Activated naive CD4-positive, alpha-beta T cell treated with anti-CD3 and anti-CD28 coated beads, Interleukin-2, amount 50 U/mL, for 16 hours (primary cell): ENCODE measurements around the gene ERGIC1.
A peak's percentile ranks its signal among the peaks of the same experiment; 100 is the strongest.
"Not testable (repeated sequence)": the region's sequence is repeated elsewhere in the genome, so short reads cannot be mapped to it uniquely, and the experiment has no call there.

ENCODE experiments used
- DNase-seq: peaks from one replicate; pipeline ENCODE4 v3.0.0-alpha.2; 2020

Gene ERGIC1

DNA sequence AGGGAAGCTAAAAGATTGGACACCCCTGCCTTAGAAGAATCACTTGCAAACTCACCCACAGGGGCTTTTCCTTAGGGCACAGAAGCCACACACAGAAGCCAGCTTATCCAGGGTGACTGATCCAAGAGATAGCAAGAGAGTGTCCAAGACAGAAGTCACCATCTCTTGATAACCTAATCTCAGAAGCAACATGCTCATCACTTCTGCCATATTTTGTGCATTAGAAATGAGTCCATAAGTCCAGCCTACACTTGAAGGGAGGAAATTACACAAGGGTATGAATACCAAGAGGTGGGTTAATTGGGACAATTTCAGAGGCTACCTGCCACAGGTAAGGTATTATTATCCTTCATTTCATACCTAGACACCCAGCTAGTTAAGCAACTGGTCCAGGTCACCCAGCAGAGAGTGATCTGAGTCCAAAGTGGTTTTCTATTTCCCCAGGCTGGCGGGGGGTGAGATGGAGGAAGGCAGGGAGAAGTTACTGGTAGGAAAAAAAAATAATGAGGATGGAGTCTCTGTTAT is 3.7 kb upstream of the ERGIC1 start:
- no peak for DNase-seq

GRCh38 chr5:172830876-172831662 is 3.0 kb upstream of the ERGIC1 start:
- no peak for DNase-seq

DNA sequence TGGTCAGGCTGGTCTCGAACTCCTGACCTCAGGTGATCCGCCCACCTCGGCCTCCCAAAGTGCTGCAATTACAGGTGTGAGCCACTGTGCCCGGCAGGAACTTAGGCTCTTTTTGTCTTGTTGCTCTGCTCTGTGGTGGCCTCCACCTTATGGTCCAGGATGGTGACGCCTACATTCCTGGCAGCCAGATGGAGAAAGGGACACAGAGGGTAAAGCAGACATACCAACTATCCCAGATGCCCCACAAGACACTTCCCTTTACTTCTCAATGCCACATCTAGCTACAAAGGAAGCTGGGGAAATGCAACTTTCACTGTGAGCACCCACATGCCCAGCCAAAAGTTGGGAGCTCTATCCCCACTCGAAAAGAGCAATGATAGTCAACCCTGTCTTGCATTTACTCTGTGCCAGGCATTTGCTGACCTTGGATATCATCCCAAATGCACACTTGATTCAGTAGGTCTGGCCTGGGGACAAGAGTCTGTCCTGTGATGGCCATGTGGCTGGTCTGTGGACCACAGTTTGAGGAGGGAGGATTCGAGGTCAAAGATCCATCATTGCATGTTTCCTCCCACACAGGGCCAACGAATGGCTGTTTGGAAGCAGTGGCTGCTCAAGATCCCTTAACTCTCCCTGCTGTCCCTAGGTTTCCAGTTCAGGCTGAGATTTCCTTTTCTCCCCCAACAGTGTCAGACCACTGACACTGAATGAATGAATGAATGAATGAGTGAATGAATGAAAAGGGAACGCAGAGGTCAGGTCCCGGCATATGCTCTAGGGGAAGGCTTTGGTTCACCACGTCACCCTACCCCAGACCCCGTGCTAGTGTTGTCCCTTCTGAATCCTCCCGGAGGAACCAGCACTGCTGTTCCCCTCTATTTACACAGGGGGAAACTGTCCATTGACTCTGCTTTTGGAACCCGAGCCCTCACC is 1.4 kb upstream of the ERGIC1 start:
- DNase-seq, result no peak

DNA sequence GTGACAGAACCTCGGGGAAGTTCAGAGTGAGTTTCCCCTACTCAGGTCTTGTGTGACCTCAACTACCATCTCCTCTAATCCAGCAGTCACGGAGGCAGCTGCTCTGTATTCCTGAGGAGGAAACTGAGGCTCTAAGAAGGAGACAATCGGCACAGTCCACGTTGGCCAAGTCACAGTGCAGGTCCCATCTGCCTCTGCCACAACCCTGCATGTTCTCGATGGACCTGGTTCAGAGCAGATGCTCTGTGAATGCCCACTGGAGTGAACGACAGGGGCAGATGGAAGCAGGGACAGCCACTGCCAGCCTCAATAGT is 722 bp upstream of the ERGIC1 start:
- no peak for DNase-seq

DNA sequence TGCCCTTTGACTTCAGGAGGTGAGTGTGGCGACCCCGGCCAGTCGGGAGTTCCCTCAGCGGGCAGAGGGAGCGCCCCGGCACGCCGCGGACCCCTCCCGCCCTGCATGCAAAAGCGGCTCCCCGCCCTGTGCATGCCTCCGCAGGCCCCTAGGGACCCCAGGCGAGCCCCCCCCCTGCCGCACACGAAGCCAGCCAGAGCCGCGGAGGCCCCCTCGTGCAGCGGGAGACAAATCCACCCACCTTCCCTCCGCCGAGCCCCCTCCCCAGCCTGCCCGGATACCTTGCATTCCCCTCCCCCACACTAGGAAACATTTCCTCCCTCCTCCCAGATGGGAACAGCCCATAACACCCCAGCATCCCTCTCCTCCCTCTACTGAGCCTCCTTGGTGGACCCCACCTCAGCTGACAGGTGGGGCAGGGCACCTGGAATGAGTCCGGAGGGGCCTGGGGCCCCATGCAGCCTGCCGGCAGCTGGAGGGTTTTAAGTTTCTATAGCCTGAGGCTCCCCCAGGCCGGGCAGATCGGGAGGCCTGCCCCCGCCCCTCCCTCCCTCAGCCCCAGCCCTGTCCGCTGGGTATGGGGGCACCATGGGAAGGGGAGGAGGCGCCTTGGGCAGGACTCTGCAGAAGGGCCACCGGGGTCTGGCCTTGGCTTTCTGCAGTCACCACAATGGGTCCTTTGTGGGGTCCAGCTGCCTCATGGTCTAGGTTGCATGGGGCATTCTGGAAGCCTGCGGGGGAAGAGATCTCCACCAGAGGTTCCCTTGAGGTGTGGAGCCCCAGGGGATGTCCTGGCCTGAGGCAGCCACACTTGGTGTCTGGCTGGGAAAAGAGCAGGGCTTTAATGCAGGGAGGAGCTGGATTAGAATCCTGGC is 601 bp downstream of the ERGIC1 start:
- DNase-seq, result peak; percentile 21

DNA sequence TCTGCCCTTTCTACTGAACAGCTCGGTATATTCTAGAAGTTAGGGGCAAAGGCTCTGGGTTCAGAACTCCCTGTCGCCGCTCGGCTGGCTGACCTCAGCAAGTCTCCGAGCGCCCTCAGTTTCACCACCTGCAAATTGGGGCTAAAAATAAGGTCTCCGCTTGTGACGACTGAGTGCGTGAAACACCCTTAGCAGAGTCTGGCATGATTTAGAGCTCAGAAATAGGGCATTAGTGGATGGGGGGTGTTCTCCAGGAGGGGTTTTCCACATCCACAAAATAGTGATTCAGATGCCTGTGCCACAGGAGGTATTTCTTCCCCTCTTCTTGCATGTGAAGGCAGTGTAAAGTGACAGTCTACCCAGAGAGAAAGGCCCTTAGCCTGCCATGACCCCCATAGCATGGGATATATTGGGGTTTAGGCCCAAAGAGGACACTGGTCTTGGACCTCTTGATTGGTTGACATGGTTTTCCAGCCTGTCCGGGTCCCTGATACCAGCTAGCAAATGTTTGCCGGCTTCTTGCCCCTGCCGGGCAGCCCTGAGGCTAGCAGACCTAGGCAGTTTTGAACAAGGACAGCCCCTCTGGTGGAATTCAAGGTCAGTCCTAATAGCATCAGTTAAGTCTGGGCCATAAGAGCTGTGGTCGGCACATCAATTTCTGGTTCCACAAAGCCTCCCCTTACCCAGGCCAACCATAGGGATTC is 1.4 kb downstream of the ERGIC1 start:
- DNase-seq, result no peak

DNA sequence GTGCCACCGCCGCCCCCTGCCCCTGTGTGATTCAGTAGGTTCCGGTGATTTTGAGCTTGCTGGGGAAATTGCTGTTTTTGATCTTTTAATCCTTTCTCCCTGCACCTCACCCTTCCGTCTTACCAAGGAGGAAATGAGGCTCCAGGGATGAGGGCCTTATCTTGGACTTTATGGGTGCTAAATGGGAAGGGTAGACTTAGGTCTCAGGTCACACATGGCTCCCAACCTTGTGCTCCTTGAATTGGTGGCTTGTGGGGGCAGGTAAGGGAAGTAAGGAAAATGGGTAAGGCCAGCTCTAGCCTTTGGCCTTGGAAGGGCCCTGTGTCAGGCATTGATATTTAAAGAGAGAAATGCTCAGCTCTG is 1.9 kb downstream of the ERGIC1 start:
- no peak for DNase-seq

DNA sequence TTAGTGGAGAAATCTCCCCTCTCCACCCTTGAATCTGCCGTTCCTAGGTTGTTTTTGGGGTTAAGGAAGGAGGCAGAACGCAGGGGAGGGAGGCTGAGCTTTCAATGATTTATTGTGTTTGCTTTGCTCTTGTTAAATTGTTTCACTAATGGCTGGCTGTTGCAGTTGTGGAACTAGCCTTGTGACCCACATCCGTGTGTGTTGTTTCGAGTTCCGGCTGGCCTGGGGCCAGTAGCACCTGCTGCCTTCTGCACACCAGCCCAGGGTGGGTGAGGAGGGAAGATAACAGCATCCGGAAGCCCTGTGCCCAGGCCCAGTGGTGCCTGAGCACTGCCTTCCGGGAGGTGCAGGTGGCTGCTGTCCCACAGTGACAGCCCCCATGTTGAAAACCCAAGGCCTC is 3.6 kb downstream of the ERGIC1 start:
- peak; percentile 24 for DNase-seq

GRCh38 chr5:172838151-172838875 is 4.3 kb downstream of the ERGIC1 start:
- DNase-seq, result no peak

DNA sequence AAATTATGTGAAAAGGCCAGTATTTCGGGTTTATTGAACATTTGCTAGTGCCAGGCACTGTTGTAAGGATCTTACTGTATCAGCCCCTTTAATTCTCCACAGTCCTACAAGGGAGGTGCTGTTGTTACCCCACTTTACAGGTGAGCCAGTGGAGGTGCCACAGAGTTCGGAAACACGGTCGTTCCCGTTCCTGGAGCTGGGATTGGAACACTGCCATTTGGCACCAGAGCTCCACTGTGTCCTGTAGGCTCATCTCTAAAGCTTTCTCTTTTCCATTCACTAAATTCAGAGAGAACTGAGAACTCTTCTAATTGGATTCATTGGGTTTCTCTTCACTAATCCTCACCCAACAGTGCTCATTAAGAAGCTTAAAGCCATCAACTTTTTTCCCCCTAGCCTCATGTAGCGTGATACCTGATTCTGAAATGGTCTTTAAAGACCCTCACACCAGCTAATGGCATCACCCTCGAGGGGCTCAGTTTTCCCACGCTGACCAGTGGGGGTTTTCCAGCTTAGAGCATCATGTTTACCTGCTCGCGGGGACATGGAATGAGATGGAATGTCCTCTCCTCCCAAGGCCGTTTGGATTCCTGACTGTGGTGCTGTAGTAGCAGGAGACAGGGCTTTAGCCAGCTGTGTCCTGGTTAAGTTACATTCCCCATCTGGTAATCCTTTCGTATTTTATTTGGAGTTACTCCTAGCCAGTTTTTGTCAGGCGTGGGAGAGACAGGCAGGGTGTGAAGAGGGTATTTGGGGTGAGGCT is 5.8 kb downstream of the ERGIC1 start:
- no peak for DNase-seq

DNA sequence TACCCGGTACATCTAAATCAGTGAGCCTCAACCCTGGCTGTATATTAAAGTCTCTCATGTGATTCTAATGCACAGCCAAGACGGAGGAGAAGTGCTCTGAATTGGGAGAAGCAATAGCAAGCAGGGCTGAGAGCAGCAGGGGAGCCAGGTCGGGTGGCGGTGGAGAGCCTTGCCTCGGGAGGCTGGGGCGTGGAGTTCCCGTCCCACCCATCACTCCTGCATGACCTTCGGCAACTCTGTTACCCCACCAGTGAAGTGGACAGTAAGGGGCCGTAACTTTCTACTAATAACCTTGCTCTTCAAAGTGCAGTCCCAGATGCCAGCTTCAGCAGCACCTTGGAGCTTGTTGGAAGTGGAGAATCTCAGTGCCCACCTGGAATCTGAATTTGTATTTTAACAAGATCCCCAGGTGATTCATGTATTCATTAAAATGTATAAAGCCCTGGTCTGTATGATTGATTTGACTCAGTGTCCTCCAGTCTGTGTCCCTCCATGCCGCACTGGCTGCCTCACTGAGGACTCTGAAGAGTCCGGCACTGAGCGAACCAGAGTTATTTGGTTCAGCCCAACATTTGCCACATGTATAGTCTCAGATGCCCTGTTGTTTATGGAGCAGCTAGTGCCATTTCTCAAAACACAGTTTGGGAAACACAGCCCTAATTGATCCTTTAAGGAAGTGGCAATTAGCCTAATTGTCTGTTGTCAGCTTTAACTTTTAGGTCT is 6.5 kb downstream of the ERGIC1 start:
- no peak for DNase-seq

DNA sequence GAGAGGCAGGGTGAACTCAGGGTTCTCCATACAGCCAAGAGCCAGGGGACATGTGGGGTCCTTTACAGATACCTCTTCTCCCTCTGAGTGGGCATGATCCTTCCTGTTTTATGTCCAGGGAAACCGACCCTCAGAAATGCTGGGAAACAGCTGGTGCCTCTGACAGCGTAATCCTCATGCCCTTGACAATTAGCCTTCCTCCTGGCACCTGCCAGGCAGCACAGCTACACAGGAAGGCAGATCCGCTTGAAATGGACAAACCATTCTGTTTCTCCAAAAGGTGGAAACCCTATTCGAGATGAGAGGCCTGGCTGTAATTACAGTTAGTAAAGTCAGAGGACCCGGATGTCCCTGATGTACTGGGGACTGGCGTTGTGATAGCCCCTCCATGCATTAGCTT is 7.2 kb downstream of the ERGIC1 start:
- DNase-seq, result no peak

- no peak for DNase-seq
These were observed 9.9 kb downstream of the ERGIC1 start for GRCh38 chr5:172843825-172844576.

DNA sequence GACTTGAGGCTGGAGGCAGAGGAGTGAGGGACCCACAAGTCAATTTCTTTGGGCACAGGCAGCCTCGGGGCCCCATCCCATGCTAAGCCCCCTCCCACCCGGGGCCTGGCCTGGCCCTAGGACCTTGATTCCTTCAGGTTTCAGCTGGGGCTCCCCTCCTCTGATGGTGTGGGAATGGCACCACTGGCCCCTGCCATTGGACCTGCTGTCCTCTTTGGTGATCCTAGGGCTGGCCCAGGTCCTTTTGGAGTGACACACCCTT is 10.5 kb downstream of the ERGIC1 start:
- no peak for DNase-seq

DNA sequence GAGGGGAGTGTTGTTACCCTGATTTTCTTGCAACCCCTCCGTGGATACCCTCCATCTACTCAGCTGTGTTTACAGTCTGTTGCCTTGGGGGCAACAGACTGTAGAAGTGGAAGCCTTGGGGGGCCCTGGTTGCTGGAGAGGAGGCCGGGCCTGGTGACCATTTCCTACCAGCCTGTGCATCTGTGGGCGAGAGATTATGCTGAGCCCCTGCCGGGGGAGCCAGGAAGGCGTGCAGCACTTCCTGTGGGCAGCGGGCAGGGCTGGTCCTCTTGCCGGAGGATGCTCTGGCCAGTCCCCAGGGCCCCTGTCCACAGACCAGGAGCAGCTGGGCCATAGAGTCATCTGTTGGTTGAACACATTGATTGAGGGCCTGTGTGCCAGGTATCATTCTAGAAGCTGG is 11.1 kb downstream of the ERGIC1 start:
- DNase-seq, result no peak

DNA sequence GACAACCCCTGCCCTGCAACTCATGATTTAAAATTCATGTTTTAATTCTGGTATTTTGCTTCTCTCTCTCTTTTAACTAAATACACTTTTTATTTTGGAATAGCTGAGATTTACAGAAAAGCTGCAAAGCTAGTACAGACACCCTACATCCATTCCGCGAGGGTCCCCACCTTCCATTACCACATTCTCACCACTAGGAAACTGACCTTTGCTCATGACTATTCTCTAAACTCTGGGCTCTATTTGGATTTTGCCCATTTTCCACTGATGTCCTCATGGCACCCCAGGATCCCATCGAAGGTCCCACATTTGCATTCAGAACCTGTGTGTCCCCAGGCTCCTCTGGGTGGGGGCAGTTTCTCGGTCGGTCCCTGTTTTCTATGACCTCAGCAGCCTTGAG is 11.5 kb downstream of the ERGIC1 start:
- DNase-seq, result no peak

GRCh38 chr5:172846249-172846648 is 12.2 kb downstream of the ERGIC1 start:
- no peak for DNase-seq

GRCh38 chr5:172846677-172847076 is 12.6 kb downstream of the ERGIC1 start:
- no peak for DNase-seq

GRCh38 chr5:172847584-172847983 is 13.5 kb downstream of the ERGIC1 start:
- DNase-seq, result not testable (repeated sequence)

DNA sequence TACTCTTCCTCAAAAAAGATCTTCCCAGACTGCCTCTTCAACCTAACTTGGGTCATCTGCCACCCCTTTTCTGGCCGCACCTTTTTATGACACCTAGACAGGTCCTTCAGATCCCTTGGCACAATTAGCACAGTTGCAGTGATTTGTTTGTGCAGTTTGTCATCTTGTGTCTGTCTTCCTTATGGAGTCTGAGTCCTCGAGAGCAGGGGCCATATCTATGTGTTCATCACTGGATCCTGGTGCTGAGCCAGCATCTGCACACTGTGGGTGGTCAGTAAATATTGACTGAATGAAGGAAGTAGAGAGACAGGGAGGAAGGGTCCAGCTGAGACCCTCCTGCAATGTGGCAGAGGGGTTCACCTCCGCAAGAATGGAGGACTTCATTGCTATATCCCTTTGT is 14.4 kb downstream of the ERGIC1 start:
- DNase-seq, result no peak
